GM23338 (cell line): ENCODE results near the gene SPAG16. TPM values are rescaled to one million over a fixed set of nuclear protein-coding genes. Genes with fewer than 3 reads are reported as not detected.

Experiments
- ATAC-seq: fragments of 200-7000 bp; cut with Tn5 transposase; 3 replicates; pipeline ENCODE4 v1.9.1; 2020
- DNase-seq: peaks from one replicate; pipeline ENCODE4 v3.0.0-alpha.2; 2015; ENCODE audit warnings: low spot score
- H2AFZ ChIP-seq: fragments of 200-600 bp; sonication (generic); 2 replicates; pipeline ENCODE4 v1.8.0; 2016; ENCODE audit warnings: antibody characterized with exemption, mild to moderate bottlenecking, moderate library complexity
- H3F3A ChIP-seq: fragments of 200-600 bp; sonication (generic); replicated peaks from 2 replicates; pipeline ENCODE4 v1.8.0; 2017; ENCODE audit warnings: antibody characterized with exemption, mixed run types, low read depth
- H3K27ac ChIP-seq: fragments of 200-600 bp; sonication (generic); 2 replicates; pipeline ENCODE4 v1.6.1; 2016; ENCODE audit warnings: low read depth
- H3K27me3 ChIP-seq: fragments of 200-600 bp; sonication (generic); 2 replicates; pipeline ENCODE4 v1.8.0; 2016; ENCODE audit warnings: mild to moderate bottlenecking, mixed run types, moderate library complexity; ENCODE audit not compliant: insufficient read depth
- H3K36me3 ChIP-seq: fragments of 200-600 bp; sonication (generic); 2 replicates; pipeline ENCODE4 v1.8.0; 2016; ENCODE audit warnings: mild to moderate bottlenecking; ENCODE audit not compliant: insufficient read depth
- H3K4me1 ChIP-seq: fragments of 200-600 bp; sonication (generic); 2 replicates; pipeline ENCODE4 v1.8.0; 2016; ENCODE audit warnings: mild to moderate bottlenecking, moderate library complexity; ENCODE audit not compliant: insufficient read depth
- H3K4me2 ChIP-seq: fragments of 200-600 bp; sonication (generic); 2 replicates; pipeline ENCODE4 v1.7.1; 2017; ENCODE audit warnings: mixed run types
- H3K4me3 ChIP-seq: fragments of 200-600 bp; sonication (generic); 2 replicates; pipeline ENCODE4 v1.6.1; 2016; ENCODE audit warnings: mixed run types
- H3K79me2 ChIP-seq: fragments of 200-600 bp; sonication (generic); replicated peaks from 2 replicates; pipeline ENCODE4 v1.8.0; 2017; ENCODE audit warnings: mild to moderate bottlenecking; ENCODE audit not compliant: insufficient read depth
- H3K9me2 ChIP-seq: fragments of 200-600 bp; sonication (generic); 2 replicates; pipeline ENCODE4 v1.8.0; 2017; ENCODE audit not compliant: insufficient read depth
- H4K20me1 ChIP-seq: fragments of 200-600 bp; sonication (generic); replicated peaks from 2 replicates; pipeline ENCODE4 v1.8.0; 2017; ENCODE audit warnings: mild to moderate bottlenecking; ENCODE audit not compliant: insufficient read depth
- H3K27ac Mint-ChIP-seq: 2 replicates; pipeline ENCODE4 v1.8.0; 2020; ENCODE audit warnings: inconsistent platforms, mild to moderate bottlenecking, moderate library complexity, mixed read lengths
- H3K27me3 Mint-ChIP-seq: 3 replicates; pipeline ENCODE4 v1.8.0; 2022; ENCODE audit warnings: low read depth, mild to moderate bottlenecking, moderate library complexity, mixed read lengths, inconsistent platforms; ENCODE audit not compliant: insufficient read depth, poor library complexity
- H3K36me3 Mint-ChIP-seq: 3 replicates; pipeline ENCODE4 v1.8.0; 2021; ENCODE audit warnings: low read depth, mild to moderate bottlenecking, inconsistent platforms, moderate library complexity, mixed read lengths
- H3K4me1 Mint-ChIP-seq: 3 replicates; pipeline ENCODE4 v1.8.0; 2020; ENCODE audit warnings: mild to moderate bottlenecking, inconsistent platforms, mixed read lengths
- H3K4me3 Mint-ChIP-seq: 3 replicates; pipeline ENCODE4 v1.8.0; 2021; ENCODE audit warnings: moderate library complexity, mild to moderate bottlenecking, inconsistent platforms, mixed read lengths
- H3K9me3 Mint-ChIP-seq: 3 replicates; pipeline ENCODE4 v1.8.0; 2020; ENCODE audit warnings: moderate library complexity, mild to moderate bottlenecking, inconsistent platforms, mixed read lengths
- EZH2 ChIP-seq: fragments of 200-600 bp; sonication (generic); IDR thresholded peaks from one replicate; pipeline ENCODE4 v1.8.0; 2017; ENCODE audit warnings: antibody characterized with exemption, mild to moderate bottlenecking, low read depth; ENCODE audit not compliant: unreplicated experiment
- EZH2phosphoT487 ChIP-seq: fragments of 200-600 bp; sonication (generic); IDR thresholded peaks from one replicate; pipeline ENCODE4 v1.8.1; 2018; ENCODE audit warnings: antibody characterized with exemption; ENCODE audit not compliant: unreplicated experiment
- JUNB ChIP-seq: IDR thresholded peaks from one replicate; pipeline ENCODE4 v1.6.1; 2016; ENCODE audit warnings: antibody characterized with exemption; ENCODE audit not compliant: unreplicated experiment
- NANOG ChIP-seq: IDR thresholded peaks from 2 replicates; pipeline ENCODE4 v1.6.1; 2016; ENCODE audit warnings: antibody characterized with exemption, borderline replicate concordance
- POLR2AphosphoS5 ChIP-seq: IDR thresholded peaks from 2 replicates; pipeline ENCODE4 v1.6.1; 2016; ENCODE audit warnings: antibody characterized with exemption, low read depth
- ZNF114 ChIP-seq: fragments of 250-450 bp; sonication (Bioruptor Pico); IDR thresholded peaks from 2 replicates; pipeline ENCODE4 v1.5.0; 2020; ENCODE audit warnings: mild to moderate bottlenecking, moderate library complexity
- ZNF331 ChIP-seq: fragments of 250-450 bp; sonication (Bioruptor Pico); IDR thresholded peaks from 2 replicates; pipeline ENCODE4 v1.5.0; 2020; ENCODE audit warnings: low read depth, mild to moderate bottlenecking, moderate library complexity
- ZNF462 ChIP-seq: fragments of 250-450 bp; sonication (Bioruptor Pico); IDR thresholded peaks from 2 replicates; pipeline ENCODE4 v1.5.0; 2020; ENCODE audit warnings: mild to moderate bottlenecking, moderate library complexity
- polyA plus RNA-seq: library from polyadenylated mRNA; unstranded; fragments of >200 nt; fragmentation: Nextera tagmentation; extraction: Ambion mirVana; gene quantifications from 2 replicates; pipeline ENCODE4 v1.2.1, GENCODE V29; 2016
- total RNA-seq: library from RNA; depleted of rRNA; stranded (reverse); fragments of >200 nt; shearing (Covaris generic); gene quantifications from 2 replicates; pipeline ENCODE4 v1.2.3, GENCODE V29; 2014
- TF ChIP-seq, protein P1 (sequence below), 2 experiments: fragments of 200-600 bp in 1 of 2; sonication (generic) in 1 of 2; conservative IDR thresholded peaks; 2 replicates each; pipeline versions ENCODE4 v1.5.1 to v1.6.1; 2016 to 2017; ENCODE audit warnings: antibody characterized with exemption in 2 of 2, low read depth in 2 of 2, mild to moderate bottlenecking in 2 of 2, moderate library complexity in 1 of 2
- TF ChIP-seq, protein P2 (sequence below): IDR thresholded peaks from 2 replicates; pipeline ENCODE4 v1.6.1; 2016; ENCODE audit warnings: antibody characterized with exemption
- TF ChIP-seq, protein P3 (sequence below): IDR thresholded peaks from one replicate; pipeline ENCODE4 v1.6.1; 2018; ENCODE audit warnings: antibody characterized with exemption; ENCODE audit not compliant: unreplicated experiment

SPAG16 gene
- total and polyA plus RNA-seq, 2 experiments from 2014 or later: 19.7 to 47.8 TPM

GRCh38 chr2:214393796-214394195 lies 1109.5 kb downstream of the SPAG16 start:
- no peaks in the 10 kb centered on the region for H3K27me3 ChIP-seq
- Mint-ChIP-seq H3K9me3 (no peaks in the 10 kb centered on the region), H3K27me3 (no peaks in the 10 kb centered on the region), H3K4me1 (no peaks in the 10 kb centered on the region), H3K36me3 (no peaks in the 10 kb centered on the region), H3K27ac (no peak overlapping the region), H3K4me3 (no peak overlapping the region)
- H3K4me3 ChIP-seq: no peak overlapping the region
- no peak for DNase-seq
- H3K9me2 ChIP-seq: no peaks in the 10 kb centered on the region
- H3K79me2 ChIP-seq: no peaks in the 10 kb centered on the region
- H3K36me3 ChIP-seq: no peaks in the 10 kb centered on the region
- no peak overlapping the region for H3K4me2 ChIP-seq
- no peak overlapping the region for H3K27ac ChIP-seq
- H2AFZ ChIP-seq: no peak overlapping the region
- H3K4me1 ChIP-seq: no peaks in the 10 kb centered on the region
- H4K20me1 ChIP-seq: no peaks in the 10 kb centered on the region
- no peaks in the 10 kb centered on the region for H3F3A ChIP-seq
- no peak for ATAC-seq
- TF ChIP-seq POLR2AphosphoS5: no peak
- no peak for TF ChIP-seq ZNF114 (CRISPR knock-in tag)
- TF ChIP-seq, protein P1, sequence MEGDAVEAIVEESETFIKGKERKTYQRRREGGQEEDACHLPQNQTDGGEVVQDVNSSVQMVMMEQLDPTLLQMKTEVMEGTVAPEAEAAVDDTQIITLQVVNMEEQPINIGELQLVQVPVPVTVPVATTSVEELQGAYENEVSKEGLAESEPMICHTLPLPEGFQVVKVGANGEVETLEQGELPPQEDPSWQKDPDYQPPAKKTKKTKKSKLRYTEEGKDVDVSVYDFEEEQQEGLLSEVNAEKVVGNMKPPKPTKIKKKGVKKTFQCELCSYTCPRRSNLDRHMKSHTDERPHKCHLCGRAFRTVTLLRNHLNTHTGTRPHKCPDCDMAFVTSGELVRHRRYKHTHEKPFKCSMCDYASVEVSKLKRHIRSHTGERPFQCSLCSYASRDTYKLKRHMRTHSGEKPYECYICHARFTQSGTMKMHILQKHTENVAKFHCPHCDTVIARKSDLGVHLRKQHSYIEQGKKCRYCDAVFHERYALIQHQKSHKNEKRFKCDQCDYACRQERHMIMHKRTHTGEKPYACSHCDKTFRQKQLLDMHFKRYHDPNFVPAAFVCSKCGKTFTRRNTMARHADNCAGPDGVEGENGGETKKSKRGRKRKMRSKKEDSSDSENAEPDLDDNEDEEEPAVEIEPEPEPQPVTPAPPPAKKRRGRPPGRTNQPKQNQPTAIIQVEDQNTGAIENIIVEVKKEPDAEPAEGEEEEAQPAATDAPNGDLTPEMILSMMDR (conservative IDR thresholded peaks at IDR 0.05; ENCODE audit: low read depth in 2 of 2): no peak
- TF ChIP-seq ZNF462 (CRISPR knock-in tag): no peak
- TF ChIP-seq JUNB: no peak
- TF ChIP-seq, protein P2, sequence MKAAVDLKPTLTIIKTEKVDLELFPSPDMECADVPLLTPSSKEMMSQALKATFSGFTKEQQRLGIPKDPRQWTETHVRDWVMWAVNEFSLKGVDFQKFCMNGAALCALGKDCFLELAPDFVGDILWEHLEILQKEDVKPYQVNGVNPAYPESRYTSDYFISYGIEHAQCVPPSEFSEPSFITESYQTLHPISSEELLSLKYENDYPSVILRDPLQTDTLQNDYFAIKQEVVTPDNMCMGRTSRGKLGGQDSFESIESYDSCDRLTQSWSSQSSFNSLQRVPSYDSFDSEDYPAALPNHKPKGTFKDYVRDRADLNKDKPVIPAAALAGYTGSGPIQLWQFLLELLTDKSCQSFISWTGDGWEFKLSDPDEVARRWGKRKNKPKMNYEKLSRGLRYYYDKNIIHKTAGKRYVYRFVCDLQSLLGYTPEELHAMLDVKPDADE: no peak
- TF ChIP-seq EZH2phosphoT487: no peak
- TF ChIP-seq EZH2: no peak
- TF ChIP-seq NANOG: no peak
- TF ChIP-seq ZNF331 (CRISPR knock-in tag): no peak
- TF ChIP-seq, protein P3, sequence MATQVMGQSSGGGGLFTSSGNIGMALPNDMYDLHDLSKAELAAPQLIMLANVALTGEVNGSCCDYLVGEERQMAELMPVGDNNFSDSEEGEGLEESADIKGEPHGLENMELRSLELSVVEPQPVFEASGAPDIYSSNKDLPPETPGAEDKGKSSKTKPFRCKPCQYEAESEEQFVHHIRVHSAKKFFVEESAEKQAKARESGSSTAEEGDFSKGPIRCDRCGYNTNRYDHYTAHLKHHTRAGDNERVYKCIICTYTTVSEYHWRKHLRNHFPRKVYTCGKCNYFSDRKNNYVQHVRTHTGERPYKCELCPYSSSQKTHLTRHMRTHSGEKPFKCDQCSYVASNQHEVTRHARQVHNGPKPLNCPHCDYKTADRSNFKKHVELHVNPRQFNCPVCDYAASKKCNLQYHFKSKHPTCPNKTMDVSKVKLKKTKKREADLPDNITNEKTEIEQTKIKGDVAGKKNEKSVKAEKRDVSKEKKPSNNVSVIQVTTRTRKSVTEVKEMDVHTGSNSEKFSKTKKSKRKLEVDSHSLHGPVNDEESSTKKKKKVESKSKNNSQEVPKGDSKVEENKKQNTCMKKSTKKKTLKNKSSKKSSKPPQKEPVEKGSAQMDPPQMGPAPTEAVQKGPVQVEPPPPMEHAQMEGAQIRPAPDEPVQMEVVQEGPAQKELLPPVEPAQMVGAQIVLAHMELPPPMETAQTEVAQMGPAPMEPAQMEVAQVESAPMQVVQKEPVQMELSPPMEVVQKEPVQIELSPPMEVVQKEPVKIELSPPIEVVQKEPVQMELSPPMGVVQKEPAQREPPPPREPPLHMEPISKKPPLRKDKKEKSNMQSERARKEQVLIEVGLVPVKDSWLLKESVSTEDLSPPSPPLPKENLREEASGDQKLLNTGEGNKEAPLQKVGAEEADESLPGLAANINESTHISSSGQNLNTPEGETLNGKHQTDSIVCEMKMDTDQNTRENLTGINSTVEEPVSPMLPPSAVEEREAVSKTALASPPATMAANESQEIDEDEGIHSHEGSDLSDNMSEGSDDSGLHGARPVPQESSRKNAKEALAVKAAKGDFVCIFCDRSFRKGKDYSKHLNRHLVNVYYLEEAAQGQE: no peak
